Hippocampal formation (tissue), 2 donors: ENCODE results near the gene DOCK9.
A peak's percentile ranks its signal among the peaks of the same experiment; 100 is the strongest.

ENCODE experiments used
- DNase-seq, 2 donors: peaks; one replicate each; lab custom pipeline; 2025; lab: John Stamatoyannopoulos, UW

The DOCK9 gene

GRCh38 chr13:98886587-98887230, 91.2 kb downstream of the DOCK9 start:
- DNase-seq, result no peak

GRCh38 chr13:98885600-98885999, 92.3 kb downstream of the DOCK9 start:
- no peak for DNase-seq

GRCh38 chr13:98883998-98884397, 93.9 kb downstream of the DOCK9 start:
- no peak for DNase-seq

GRCh38 chr13:98881390-98881789, 96.5 kb downstream of the DOCK9 start:
- DNase-seq, result no peak

- no peak for DNase-seq
These were observed 97.2 kb downstream of the DOCK9 start for GRCh38 chr13:98880677-98881076.

- no peak for DNase-seq
These were observed 97.9 kb downstream of the DOCK9 start for GRCh38 chr13:98879957-98880356.

GRCh38 chr13:98879127-98879520, 98.7 kb downstream of the DOCK9 start:
- no peak for DNase-seq

GRCh38 chr13:98878486-98879126, 99.3 kb downstream of the DOCK9 start:
- DNase-seq, result peak; percentile 43 to 71

GRCh38 chr13:98877936-98878335, 99.9 kb downstream of the DOCK9 start:
- no peak for DNase-seq

- DNase-seq, result no peak
These were observed 100.4 kb downstream of the DOCK9 start for GRCh38 chr13:98877466-98877865.

- DNase-seq, result no peak
These were observed 102.6 kb downstream of the DOCK9 start for GRCh38 chr13:98875146-98875729.

GRCh38 chr13:98874029-98874397, 103.9 kb downstream of the DOCK9 start:
- no peak for DNase-seq

- DNase-seq, result no peak
These were observed 104.4 kb downstream of the DOCK9 start for GRCh38 chr13:98873377-98874028.

- DNase-seq, result no peak
These were observed 106.1 kb downstream of the DOCK9 start for GRCh38 chr13:98871727-98872126.

GRCh38 chr13:98869408-98870090, 108.3 kb downstream of the DOCK9 start:
- DNase-seq, result no peak

GRCh38 chr13:98868932-98869331, 108.9 kb downstream of the DOCK9 start:
- DNase-seq, result no peak

- DNase-seq, result no peak
These were observed 111.0 kb downstream of the DOCK9 start for GRCh38 chr13:98866882-98867281.

GRCh38 chr13:98860491-98860890, 117.4 kb downstream of the DOCK9 start:
- no peak for DNase-seq

GRCh38 chr13:98858191-98858590, 119.7 kb downstream of the DOCK9 start:
- no peak for DNase-seq

- peak in 1 of 2 donors; percentile 35 for DNase-seq
These were observed 120.9 kb downstream of the DOCK9 start for GRCh38 chr13:98856983-98857382.

- DNase-seq, result no peak
These were observed 123.4 kb downstream of the DOCK9 start for GRCh38 chr13:98854448-98854847.

GRCh38 chr13:98853771-98854221, 124.1 kb downstream of the DOCK9 start:
- no peak for DNase-seq
